ENCODE data around the gene EEF2K.

The EEF2K gene

GRCh38 chr16:22240023-22240710 is 34.1 kb downstream of the EEF2K start:
- Histone ChIP-seq H3K4me1 (ENCODE audit: control insufficient read depth, insufficient read depth, low read length) (no peaks in the 10 kb centered on the region), H3K4me3 (ENCODE audit: insufficient read depth, low read depth, low read length) (no peak overlapping the region), H3K9me3 (ENCODE audit: control insufficient read depth, low read length) (no peaks in the 10 kb centered on the region), H3K27ac (ENCODE audit: insufficient read depth, low read depth, low read length, poor library complexity, severe bottlenecking) (no peak overlapping the region), H3K27me3 (ENCODE audit: control insufficient read depth, insufficient read depth, low read length, poor library complexity, severe bottlenecking) (no peaks in the 10 kb centered on the region), H3K36me3 (ENCODE audit: control insufficient read depth, insufficient read depth, low read length) (no peaks in the 10 kb centered on the region)
- 90 to 100% methylated on average over 3 of the region's 3 CpGs for WGBS, 2 experiments

- Histone ChIP-seq H3K36me3 (ENCODE audit: control insufficient read depth, insufficient read depth, low read length) (no peaks in the 10 kb centered on the region), H3K27me3 (ENCODE audit: control insufficient read depth, insufficient read depth, low read length, poor library complexity, severe bottlenecking) (no peaks in the 10 kb centered on the region), H3K9me3 (ENCODE audit: control insufficient read depth, low read length) (no peaks in the 10 kb centered on the region), H3K4me1 (ENCODE audit: control insufficient read depth, insufficient read depth, low read length) (no peaks in the 10 kb centered on the region), H3K27ac (ENCODE audit: insufficient read depth, low read depth, low read length, poor library complexity, severe bottlenecking) (no peak overlapping the region), H3K4me3 (ENCODE audit: insufficient read depth, low read depth, low read length) (no peak overlapping the region)
- WGBS, 2 experiments: 92 to 96% methylated on average over 6 of the region's 6 CpGs
These were observed 44.4 kb downstream of the EEF2K start for GRCh38 chr16:22250522-22250921.

DNA sequence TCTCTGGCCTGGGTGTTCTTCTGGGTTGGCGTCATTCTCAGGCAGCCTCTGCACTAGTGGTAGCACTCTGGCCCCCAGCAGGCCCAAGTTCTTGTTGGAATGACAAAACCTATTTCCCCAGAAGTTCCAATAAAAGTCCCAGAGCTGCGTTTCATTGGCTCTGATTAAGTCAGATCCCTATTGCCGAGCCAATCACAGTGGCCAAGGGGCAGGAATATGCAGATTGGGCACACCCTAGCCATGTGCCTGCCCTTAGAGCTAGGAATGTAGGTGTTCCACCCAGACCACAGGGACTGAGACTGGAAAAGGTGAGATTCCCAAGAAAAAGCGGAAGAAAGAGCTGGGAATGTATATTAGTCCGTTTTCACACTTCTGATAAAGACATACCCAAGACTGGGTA is 46.2 kb downstream of the EEF2K start:
- Histone ChIP-seq H3K27me3 (ENCODE audit: control insufficient read depth, insufficient read depth, low read length, poor library complexity, severe bottlenecking) (no peaks in the 10 kb centered on the region), H3K4me1 (ENCODE audit: control insufficient read depth, insufficient read depth, low read length) (no peaks in the 10 kb centered on the region), H3K4me3 (ENCODE audit: insufficient read depth, low read depth, low read length) (no peak overlapping the region), H3K36me3 (ENCODE audit: control insufficient read depth, insufficient read depth, low read length) (no peaks in the 10 kb centered on the region), H3K27ac (ENCODE audit: insufficient read depth, low read depth, low read length, poor library complexity, severe bottlenecking) (no peak overlapping the region), H3K9me3 (ENCODE audit: control insufficient read depth, low read length) (no peaks in the 10 kb centered on the region)
- 95 to 96% methylated on average over 5 of the region's 5 CpGs for WGBS, 2 experiments

DNA sequence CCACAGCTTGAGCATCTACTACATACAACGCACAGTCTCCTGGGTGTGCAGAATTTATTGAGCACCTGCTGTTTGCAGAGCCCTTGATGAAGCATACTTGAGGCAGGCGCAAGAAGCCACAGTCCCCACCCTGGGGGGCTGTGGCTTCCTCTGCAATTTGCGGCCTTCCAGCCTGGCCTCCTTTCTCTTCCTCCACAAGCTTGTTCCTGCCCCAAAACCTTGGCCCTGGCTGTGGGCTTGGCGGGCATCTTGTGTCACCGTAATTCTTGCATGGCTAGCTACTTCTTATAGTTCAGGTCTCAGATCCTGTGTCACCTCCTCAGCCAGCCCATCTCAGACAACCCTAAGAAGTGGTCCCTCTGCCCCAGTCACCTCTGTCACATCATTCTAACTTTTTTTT is 47.2 kb downstream of the EEF2K start:
- H3K36me3 ChIP-seq (ENCODE audit: control insufficient read depth, insufficient read depth, low read length): no peaks in the 10 kb centered on the region
- 90 to 92% methylated on average over 5 of the region's 5 CpGs for WGBS, 2 experiments
- no peaks in the 10 kb centered on the region for H3K9me3 ChIP-seq (ENCODE audit: control insufficient read depth, low read length)

DNA sequence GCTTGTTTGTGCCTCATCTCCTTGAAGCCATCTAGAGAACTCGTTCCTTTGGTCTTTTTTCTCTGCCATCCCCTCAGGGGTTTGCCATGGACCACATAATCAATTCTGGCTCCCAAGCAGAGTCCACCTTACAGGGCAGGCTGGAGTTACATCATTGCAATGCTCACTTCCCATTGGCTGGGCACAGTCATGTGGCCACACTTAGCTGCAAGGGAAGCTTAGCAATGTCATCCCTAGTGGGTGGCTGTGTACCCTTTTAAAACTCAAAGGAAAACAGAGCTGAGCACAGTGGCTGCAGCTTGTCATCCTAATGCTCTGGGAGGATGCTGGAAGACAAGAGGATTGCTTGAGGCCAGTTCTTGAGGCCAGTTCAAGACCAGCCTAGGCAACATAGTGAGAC is 49.3 kb downstream of the EEF2K start:
- Histone ChIP-seq H3K27ac (ENCODE audit: insufficient read depth, low read depth, low read length, poor library complexity, severe bottlenecking) (no peak overlapping the region), H3K27me3 (ENCODE audit: control insufficient read depth, insufficient read depth, low read length, poor library complexity, severe bottlenecking) (no peaks in the 10 kb centered on the region), H3K9me3 (ENCODE audit: control insufficient read depth, low read length) (peaks cover 2% of the 10 kb centered on the region), H3K4me3 (ENCODE audit: insufficient read depth, low read depth, low read length) (no peak overlapping the region), H3K36me3 (ENCODE audit: control insufficient read depth, insufficient read depth, low read length) (peaks cover 1% of the 10 kb centered on the region), H3K4me1 (ENCODE audit: control insufficient read depth, insufficient read depth, low read length) (no peaks in the 10 kb centered on the region)
- WGBS, 2 experiments: 89 to 96% methylated on average over 1 of the region's 1 CpG

More for the DNA sequence above, 47.2 kb downstream of the EEF2K start:
- H3K27me3 ChIP-seq (ENCODE audit: control insufficient read depth, insufficient read depth, low read length, poor library complexity, severe bottlenecking): no peaks in the 10 kb centered on the region
- H3K4me1 ChIP-seq (ENCODE audit: control insufficient read depth, insufficient read depth, low read length): no peaks in the 10 kb centered on the region
- no peak overlapping the region for H3K27ac ChIP-seq (ENCODE audit: insufficient read depth, low read depth, low read length, poor library complexity, severe bottlenecking)
- H3K4me3 ChIP-seq (ENCODE audit: insufficient read depth, low read depth, low read length): no peak overlapping the region

- Histone ChIP-seq H3K27ac (ENCODE audit: insufficient read depth, low read depth, low read length, poor library complexity, severe bottlenecking) (no peak overlapping the region), H3K36me3 (ENCODE audit: control insufficient read depth, insufficient read depth, low read length) (peaks cover 6% of the 10 kb centered on the region), H3K4me3 (ENCODE audit: insufficient read depth, low read depth, low read length) (no peak overlapping the region), H3K4me1 (ENCODE audit: control insufficient read depth, insufficient read depth, low read length) (no peaks in the 10 kb centered on the region), H3K9me3 (ENCODE audit: control insufficient read depth, low read length) (peaks cover 2% of the 10 kb centered on the region), H3K27me3 (ENCODE audit: control insufficient read depth, insufficient read depth, low read length, poor library complexity, severe bottlenecking) (no peaks in the 10 kb centered on the region)
- 94% methylated on average over 13 of the region's 13 CpGs for WGBS, 2 experiments
These were observed 51.4 kb downstream of the EEF2K start for GRCh38 chr16:22257440-22257839.

GRCh38 chr16:22260490-22260889 is 54.4 kb downstream of the EEF2K start:
- Histone ChIP-seq H3K4me3 (ENCODE audit: insufficient read depth, low read depth, low read length) (no peak overlapping the region), H3K9me3 (ENCODE audit: control insufficient read depth, low read length) (peaks cover 2% of the 10 kb centered on the region), H3K27ac (ENCODE audit: insufficient read depth, low read depth, low read length, poor library complexity, severe bottlenecking) (no peak overlapping the region), H3K36me3 (ENCODE audit: control insufficient read depth, insufficient read depth, low read length) (peaks cover 6% of the 10 kb centered on the region), H3K4me1 (ENCODE audit: control insufficient read depth, insufficient read depth, low read length) (no peaks in the 10 kb centered on the region), H3K27me3 (ENCODE audit: control insufficient read depth, insufficient read depth, low read length, poor library complexity, severe bottlenecking) (no peaks in the 10 kb centered on the region)
- WGBS, 2 experiments: 92 to 94% methylated on average over 3 of the region's 3 CpGs

GRCh38 chr16:22262460-22262859 is 56.4 kb downstream of the EEF2K start:
- Histone ChIP-seq H3K4me3 (ENCODE audit: insufficient read depth, low read depth, low read length) (no peak overlapping the region), H3K9me3 (ENCODE audit: control insufficient read depth, low read length) (peaks cover 2% of the 10 kb centered on the region), H3K4me1 (ENCODE audit: control insufficient read depth, insufficient read depth, low read length) (no peaks in the 10 kb centered on the region), H3K27me3 (ENCODE audit: control insufficient read depth, insufficient read depth, low read length, poor library complexity, severe bottlenecking) (no peaks in the 10 kb centered on the region), H3K36me3 (ENCODE audit: control insufficient read depth, insufficient read depth, low read length) (peaks cover 6% of the 10 kb centered on the region), H3K27ac (ENCODE audit: insufficient read depth, low read depth, low read length, poor library complexity, severe bottlenecking) (no peak overlapping the region)
- WGBS, 2 experiments: 88 to 90% methylated on average over 4 of the region's 4 CpGs

DNA sequence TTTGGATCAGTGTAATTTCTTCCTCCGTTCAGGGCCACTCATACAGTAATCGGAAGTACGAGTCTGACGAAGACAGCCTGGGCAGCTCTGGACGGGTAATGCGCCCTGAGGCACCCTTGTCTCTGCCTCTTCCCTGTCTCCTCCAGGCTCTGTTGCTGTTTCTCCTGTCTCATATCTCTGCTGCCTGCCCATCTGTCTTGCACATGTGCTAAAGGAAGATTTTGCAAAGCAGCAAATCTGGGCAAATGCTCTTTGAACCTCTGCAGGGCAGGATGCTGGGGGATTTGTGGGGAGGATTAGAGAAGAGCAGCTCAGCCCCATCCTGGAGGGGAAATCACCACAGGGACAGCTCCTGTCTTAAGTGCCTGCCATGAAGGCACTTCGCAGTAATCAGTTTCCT is 58.7 kb downstream of the EEF2K start:
- no peak overlapping the region for H3K27ac ChIP-seq (ENCODE audit: insufficient read depth, low read depth, low read length, poor library complexity, severe bottlenecking)
- H3K36me3 ChIP-seq (ENCODE audit: control insufficient read depth, insufficient read depth, low read length): peaks cover 6% of the 10 kb centered on the region
- H3K4me1 ChIP-seq (ENCODE audit: control insufficient read depth, insufficient read depth, low read length): no peaks in the 10 kb centered on the region
- 94% methylated on average over 7 of the region's 7 CpGs for WGBS, 2 experiments
- peaks cover 2% of the 10 kb centered on the region for H3K9me3 ChIP-seq (ENCODE audit: control insufficient read depth, low read length)
- no peaks in the 10 kb centered on the region for H3K27me3 ChIP-seq (ENCODE audit: control insufficient read depth, insufficient read depth, low read length, poor library complexity, severe bottlenecking)
- H3K4me3 ChIP-seq (ENCODE audit: insufficient read depth, low read depth, low read length): no peak overlapping the region

GRCh38 chr16:22265351-22265750 is 59.3 kb downstream of the EEF2K start:
- H3K27me3 ChIP-seq (ENCODE audit: control insufficient read depth, insufficient read depth, low read length, poor library complexity, severe bottlenecking): no peaks in the 10 kb centered on the region
- no peak overlapping the region for H3K27ac ChIP-seq (ENCODE audit: insufficient read depth, low read depth, low read length, poor library complexity, severe bottlenecking)
- no peaks in the 10 kb centered on the region for H3K4me1 ChIP-seq (ENCODE audit: control insufficient read depth, insufficient read depth, low read length)
- H3K9me3 ChIP-seq (ENCODE audit: control insufficient read depth, low read length): no peaks in the 10 kb centered on the region
- H3K36me3 ChIP-seq (ENCODE audit: control insufficient read depth, insufficient read depth, low read length): peaks cover 4% of the 10 kb centered on the region
- WGBS, 2 experiments: 91 to 92% methylated on average over 5 of the region's 5 CpGs
- no peak overlapping the region for H3K4me3 ChIP-seq (ENCODE audit: insufficient read depth, low read depth, low read length)

DNA sequence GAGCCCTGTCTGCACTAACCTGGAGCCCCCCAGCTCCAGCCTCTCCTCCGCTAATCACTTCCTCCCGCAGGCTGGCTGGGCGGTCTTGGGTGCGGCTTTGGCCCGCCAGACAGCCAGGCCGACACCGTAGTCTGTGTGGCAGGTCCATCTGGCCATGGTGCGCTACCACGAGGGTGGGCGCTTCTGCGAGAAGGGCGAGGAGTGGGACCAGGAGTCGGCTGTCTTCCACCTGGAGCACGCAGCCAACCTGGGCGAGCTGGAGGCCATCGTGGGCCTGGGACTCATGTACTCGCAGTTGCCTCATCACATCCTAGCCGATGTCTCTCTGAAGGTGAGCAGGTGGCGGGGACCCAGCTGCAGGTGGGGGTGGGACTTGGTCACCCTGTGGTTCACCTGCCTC is 60.5 kb downstream of the EEF2K start:
- Histone ChIP-seq H3K36me3 (ENCODE audit: control insufficient read depth, insufficient read depth, low read length) (no peaks in the 10 kb centered on the region), H3K27me3 (ENCODE audit: control insufficient read depth, insufficient read depth, low read length, poor library complexity, severe bottlenecking) (no peaks in the 10 kb centered on the region), H3K27ac (ENCODE audit: insufficient read depth, low read depth, low read length, poor library complexity, severe bottlenecking) (no peak overlapping the region), H3K9me3 (ENCODE audit: control insufficient read depth, low read length) (no peaks in the 10 kb centered on the region), H3K4me1 (ENCODE audit: control insufficient read depth, insufficient read depth, low read length) (no peaks in the 10 kb centered on the region), H3K4me3 (ENCODE audit: insufficient read depth, low read depth, low read length) (no peak overlapping the region)
- 96% methylated on average over 19 of the region's 19 CpGs for WGBS, 2 experiments
